HEK293T (cell line): ENCODE measurements around the gene CNKSR3.

Source experiments
- CTCF ChIA-PET: fragments of 350-600 bp; formaldehyde crosslinking; extraction: SDS; loops from one replicate; lab custom pipeline; 2021; ENCODE audit warnings: antibody characterized with exemption, inconsistent platforms; lab: Yijun Ruan, JAX
- POLR2A ChIA-PET: fragments of 350-600 bp; formaldehyde crosslinking; extraction: SDS; loops from one replicate; lab custom pipeline; 2020; ENCODE audit warnings: antibody characterized with exemption, inconsistent platforms; lab: Yijun Ruan, JAX
- DNase-seq: peaks from one replicate; pipeline ENCODE4 v3.0.0; 2012; ENCODE audit warnings: mixed read lengths; ENCODE audit errors: extremely low spot score
- ARNT ChIP-seq: fragments of 450-650 bp; IDR thresholded peaks from 2 replicates; pipeline ENCODE4 v1.6.1; 2017; ENCODE audit warnings: mild to moderate bottlenecking
- BHLHE40 ChIP-seq: fragments of 450-650 bp; IDR thresholded peaks from 2 replicates; pipeline ENCODE4 v1.6.1; 2016; ENCODE audit warnings: mild to moderate bottlenecking, moderate library complexity, borderline replicate concordance
- CTBP1 ChIP-seq: fragments of 450-650 bp; IDR thresholded peaks from 2 replicates; pipeline ENCODE4 v1.6.1; 2016; ENCODE audit warnings: borderline replicate concordance
- ELF4 ChIP-seq: fragments of 450-650 bp; IDR thresholded peaks from 2 replicates; pipeline ENCODE4 v1.6.1; 2017; ENCODE audit warnings: antibody characterized with exemption
- FOXA1 ChIP-seq: fragments of 450-650 bp; IDR thresholded peaks from 2 replicates; pipeline ENCODE4 v1.6.1; 2016; ENCODE audit warnings: mild to moderate bottlenecking
- FOXK2 ChIP-seq: fragments of 450-650 bp; IDR thresholded peaks from 2 replicates; pipeline ENCODE4 v1.6.1; 2016; ENCODE audit warnings: mild to moderate bottlenecking
- FOXM1 ChIP-seq: fragments of 450-650 bp; IDR thresholded peaks from 2 replicates; pipeline ENCODE4 v1.6.1; 2017; ENCODE audit warnings: mild to moderate bottlenecking, borderline replicate concordance
- HDGF ChIP-seq: fragments of 450-650 bp; IDR thresholded peaks from 2 replicates; pipeline ENCODE4 v1.6.1; 2017; ENCODE audit warnings: antibody characterized with exemption, borderline replicate concordance
- L3MBTL2 ChIP-seq: fragments of 450-650 bp; conservative IDR thresholded peaks from 2 replicates; pipeline ENCODE4 v1.6.1; 2016; ENCODE audit warnings: mild to moderate bottlenecking
- LEF1 ChIP-seq: fragments of 450-650 bp; IDR thresholded peaks from 2 replicates; pipeline ENCODE4 v1.6.1; 2017; ENCODE audit warnings: mild to moderate bottlenecking, borderline replicate concordance
- NFRKB ChIP-seq: fragments of 450-650 bp; IDR thresholded peaks from 2 replicates; pipeline ENCODE4 v1.6.1; 2016; ENCODE audit warnings: mild to moderate bottlenecking, moderate library complexity
- SP1 ChIP-seq: fragments of 450-650 bp; IDR thresholded peaks from 2 replicates; pipeline ENCODE4 v1.6.1; 2017
- SUZ12 ChIP-seq: fragments of 450-650 bp; IDR thresholded peaks from 2 replicates; pipeline ENCODE4 v1.6.1; 2016; ENCODE audit warnings: mild to moderate bottlenecking
- TARDBP ChIP-seq: fragments of 450-650 bp; IDR thresholded peaks from 2 replicates; pipeline ENCODE4 v1.6.1; 2016
- ZNF384 ChIP-seq: fragments of 450-650 bp; IDR thresholded peaks from 2 replicates; pipeline ENCODE4 v1.6.1; 2016
- TF ChIP-seq, protein P1 (sequence below): fragments of 450-650 bp; IDR thresholded peaks from 2 replicates; pipeline ENCODE4 v1.6.1; 2016

Gene CNKSR3

GRCh38 chr6:154513601-154514320 lies 3.3 kb upstream of the CNKSR3 start:
- CTCF ChIA-PET = interaction anchor here (0.5 to 2.0 kb wide), 5 partner anchors 13 to 66 kb away, joined by 3 to 12 read pairs (median 4); no protein-coding TSS in a partner anchor
- POLR2A ChIA-PET = interaction anchor here (0.8 kb wide), 1 partner anchor 10 kb away, joined by 4 read pairs; no protein-coding TSS in a partner anchor
- TF ChIP-seq FOXM1 = no peak
- TF ChIP-seq CTBP1 = no peak
- TF ChIP-seq NFRKB = no peak
- no peak for TF ChIP-seq ZNF384
- TF ChIP-seq, protein P1, sequence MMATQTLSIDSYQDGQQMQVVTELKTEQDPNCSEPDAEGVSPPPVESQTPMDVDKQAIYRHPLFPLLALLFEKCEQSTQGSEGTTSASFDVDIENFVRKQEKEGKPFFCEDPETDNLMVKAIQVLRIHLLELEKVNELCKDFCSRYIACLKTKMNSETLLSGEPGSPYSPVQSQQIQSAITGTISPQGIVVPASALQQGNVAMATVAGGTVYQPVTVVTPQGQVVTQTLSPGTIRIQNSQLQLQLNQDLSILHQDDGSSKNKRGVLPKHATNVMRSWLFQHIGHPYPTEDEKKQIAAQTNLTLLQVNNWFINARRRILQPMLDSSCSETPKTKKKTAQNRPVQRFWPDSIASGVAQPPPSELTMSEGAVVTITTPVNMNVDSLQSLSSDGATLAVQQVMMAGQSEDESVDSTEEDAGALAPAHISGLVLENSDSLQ = no peak
- no peak for TF ChIP-seq FOXA1
- no peak for TF ChIP-seq SUZ12
- DNase-seq = no peak

DNA sequence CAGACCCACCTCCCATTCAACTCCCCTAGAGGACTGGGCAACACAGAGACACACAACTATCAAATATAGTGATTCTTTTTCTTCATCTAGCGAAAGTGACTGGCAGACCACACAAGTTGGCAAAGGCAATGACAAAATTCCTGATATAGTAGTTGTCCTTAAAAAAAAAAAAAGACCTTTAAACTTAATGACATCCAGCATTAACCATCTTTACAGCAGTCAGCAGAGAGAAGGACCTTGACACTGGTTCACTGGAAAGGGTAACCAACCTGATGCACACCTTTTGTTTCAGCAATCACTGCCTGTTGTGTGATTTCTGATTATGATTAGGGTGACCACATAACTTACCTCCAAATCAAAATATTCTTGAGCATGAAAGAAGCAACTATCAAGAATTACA lies 1.7 kb upstream of the CNKSR3 start:
- no peak for DNase-seq
- CTCF ChIA-PET = interaction anchor here (0.7 to 2.0 kb wide), 2 partner anchors 12 to 235 kb away, joined by 3 to 12 read pairs; no protein-coding TSS in a partner anchor
- TF ChIP-seq CTBP1 (no peak), SP1 (no peak), HDGF (no peak), LEF1 (no peak), ZNF384 (no peak), FOXA1 (no peak), FOXM1 (no peak), ARNT (no peak), NFRKB (no peak), FOXK2 (no peak), SUZ12 (no peak), TARDBP (no peak), L3MBTL2 (no peak), ELF4 (no peak), BHLHE40 (no peak)
- TF ChIP-seq, protein P1 = no peak
- POLR2A ChIA-PET = interaction anchor here (2.5 kb wide), 1 partner anchor 8 kb away, joined by 7 read pairs; no protein-coding TSS in a partner anchor

DNA sequence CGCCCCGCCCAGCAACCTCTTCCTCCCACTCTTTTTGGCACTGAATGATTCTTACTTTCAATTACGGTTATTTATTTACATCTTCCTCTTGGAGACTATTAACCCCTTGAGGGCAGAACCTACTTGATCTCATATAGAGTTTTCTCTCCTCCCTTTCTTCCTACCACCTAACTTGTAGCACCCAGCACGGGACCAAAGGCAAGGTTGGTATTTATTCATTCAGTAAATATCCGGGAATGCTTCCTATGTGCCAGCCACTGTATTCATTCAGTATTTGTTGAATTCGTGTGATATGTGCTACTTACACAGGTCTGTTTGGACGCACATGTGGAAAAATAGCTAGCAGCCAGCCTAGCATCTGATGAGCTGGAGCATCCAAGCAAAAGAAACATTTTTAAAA lies 1.3 kb upstream of the CNKSR3 start:
- CTCF ChIA-PET = interaction anchor here (0.7 to 2.0 kb wide), 3 partner anchors 11 to 234 kb away, joined by 3 to 12 read pairs (median 4); no protein-coding TSS in a partner anchor
- POLR2A ChIA-PET = interaction anchor here (1.0 to 2.5 kb wide), 5 partner anchors 8 to 102 kb away, joined by 3 to 8 read pairs (median 7); no protein-coding TSS in a partner anchor
- no peak for TF ChIP-seq TARDBP
- no peak for DNase-seq

GRCh38 chr6:154509421-154510143 lies 903 bp downstream of the CNKSR3 start:
- ChIA-PET POLR2A (interaction anchor here (1.0 to 2.4 kb wide), 8 partner anchors 9 to 106 kb away, joined by 4 to 10 read pairs (median 7); no protein-coding TSS in a partner anchor), CTCF (interaction anchor here (0.6 to 1.9 kb wide), 4 partner anchors 9 to 45 kb away, joined by 3 to 12 read pairs (median 4); no protein-coding TSS in a partner anchor)
- DNase-seq = peak; percentile 46
- TF ChIP-seq, protein P1 = no peak
- TF ChIP-seq L3MBTL2 = peak; percentile 78

- ChIA-PET CTCF (interaction anchor here (1.3 to 1.9 kb wide), 2 partner anchors 8 to 11 kb away, joined by 5 to 12 read pairs; no protein-coding TSS in a partner anchor), POLR2A (no interaction called here)
- TF ChIP-seq L3MBTL2 = 0 out of 2 replicates have a peak, but pooled peaks have one; percentile 11
- TF ChIP-seq SUZ12 = no peak
- DNase-seq = no peak
These were observed 1.7 kb downstream of the CNKSR3 start for GRCh38 chr6:154508573-154509375.
